Osteocyte (in vitro differentiated cells): ENCODE results near the gene RHCG. TPM values are rescaled to one million over a fixed set of nuclear protein-coding genes. Genes with fewer than 3 reads are reported as not detected.

ENCODE experiments used
- DNase-seq: peaks from one replicate; pipeline ENCODE4 v3.0.0; 2021; ENCODE audit warnings: mixed read lengths; ENCODE audit not compliant: unreplicated experiment; ENCODE audit errors: extremely low spot score
- H3K27ac Mint-ChIP-seq: one replicate; pipeline ENCODE4 v1.8.0; 2021; ENCODE audit warnings: mild to moderate bottlenecking, mixed read lengths; ENCODE audit not compliant: unreplicated experiment
- H3K27me3 Mint-ChIP-seq: one replicate; pipeline ENCODE4 v1.8.0; 2021; ENCODE audit warnings: mixed read lengths; ENCODE audit not compliant: unreplicated experiment
- H3K36me3 Mint-ChIP-seq: one replicate; pipeline ENCODE4 v1.8.0; 2021; ENCODE audit warnings: mixed read lengths; ENCODE audit not compliant: unreplicated experiment
- H3K4me1 Mint-ChIP-seq: one replicate; pipeline ENCODE4 v1.8.0; 2021; ENCODE audit warnings: mixed read lengths; ENCODE audit not compliant: unreplicated experiment
- H3K4me3 Mint-ChIP-seq: one replicate; pipeline ENCODE4 v1.8.0; 2021; ENCODE audit warnings: mild to moderate bottlenecking, moderate library complexity, mixed read lengths; ENCODE audit not compliant: unreplicated experiment
- H3K9me3 Mint-ChIP-seq: one replicate; pipeline ENCODE4 v1.8.0; 2021; ENCODE audit warnings: mixed read lengths; ENCODE audit not compliant: unreplicated experiment
- CTCF ChIP-seq: fragments of 200-600 bp; sonication (generic); IDR thresholded peaks from 2 replicates; pipeline ENCODE4 v1.5.0; 2021; ENCODE audit warnings: antibody characterized with exemption, mild to moderate bottlenecking, moderate library complexity
- total RNA-seq: library from RNA; stranded (reverse); gene quantifications from 2 replicates; pipeline ENCODE4 v1.2.1, GENCODE V29; 2021

The RHCG gene
- total RNA-seq, 1 donor from 2014 or later: not detected

GRCh38 chr15:89463113-89463512 lies 33.3 kb downstream of the RHCG start:
- no peak for TF ChIP-seq CTCF
- no peak for DNase-seq
- Mint-ChIP-seq H3K4me3 (no peak overlapping the region), H3K27me3 (peaks cover 37% of the 10 kb centered on the region), H3K36me3 (no peaks in the 10 kb centered on the region), H3K4me1 (no peaks in the 10 kb centered on the region), H3K9me3 (no peaks in the 10 kb centered on the region), H3K27ac (no peak overlapping the region)

GRCh38 chr15:89462198-89462912 lies 34.0 kb downstream of the RHCG start:
- TF ChIP-seq CTCF: no peak
- H3K4me1 Mint-ChIP-seq: no peaks in the 10 kb centered on the region
- no peak overlapping the region for H3K27ac Mint-ChIP-seq
- H3K36me3 Mint-ChIP-seq: no peaks in the 10 kb centered on the region
- DNase-seq: no peak
- H3K27me3 Mint-ChIP-seq: peaks cover 36% of the 10 kb centered on the region
- no peak overlapping the region for H3K4me3 Mint-ChIP-seq
- no peaks in the 10 kb centered on the region for H3K9me3 Mint-ChIP-seq

- no peaks in the 10 kb centered on the region for H3K4me1 Mint-ChIP-seq
- no peak overlapping the region for H3K4me3 Mint-ChIP-seq
- H3K9me3 Mint-ChIP-seq: no peaks in the 10 kb centered on the region
- H3K27me3 Mint-ChIP-seq: peaks cover 42% of the 10 kb centered on the region
- TF ChIP-seq CTCF: no peak
- no peaks in the 10 kb centered on the region for H3K36me3 Mint-ChIP-seq
- H3K27ac Mint-ChIP-seq: no peak overlapping the region
- no peak for DNase-seq
These were observed 35.0 kb downstream of the RHCG start for GRCh38 chr15:89461386-89461785.

- Mint-ChIP-seq H3K4me3 (no peak overlapping the region), H3K27me3 (peaks cover 37% of the 10 kb centered on the region)
- no peak for DNase-seq
These were observed 36.3 kb downstream of the RHCG start for GRCh38 chr15:89460048-89460447.

More at GRCh38 chr15:89460048-89460447, 36.3 kb downstream of the RHCG start:
- TF ChIP-seq CTCF: no peak
- no peak overlapping the region for H3K27ac Mint-ChIP-seq
- H3K36me3 Mint-ChIP-seq: no peaks in the 10 kb centered on the region
- no peaks in the 10 kb centered on the region for H3K9me3 Mint-ChIP-seq
- no peaks in the 10 kb centered on the region for H3K4me1 Mint-ChIP-seq
